Measurements from ENCODE around the gene PCIF1. TPM values are rescaled to one million over a fixed set of nuclear protein-coding genes. Genes with fewer than 3 reads are reported as not detected.
"Not testable (repeated sequence)": the region's sequence is repeated elsewhere in the genome, so short reads cannot be mapped to it uniquely, and the experiment has no call there.

PCIF1 gene
- polyA plus RNA-seq, 1 donor = 22.3 TPM

DNA sequence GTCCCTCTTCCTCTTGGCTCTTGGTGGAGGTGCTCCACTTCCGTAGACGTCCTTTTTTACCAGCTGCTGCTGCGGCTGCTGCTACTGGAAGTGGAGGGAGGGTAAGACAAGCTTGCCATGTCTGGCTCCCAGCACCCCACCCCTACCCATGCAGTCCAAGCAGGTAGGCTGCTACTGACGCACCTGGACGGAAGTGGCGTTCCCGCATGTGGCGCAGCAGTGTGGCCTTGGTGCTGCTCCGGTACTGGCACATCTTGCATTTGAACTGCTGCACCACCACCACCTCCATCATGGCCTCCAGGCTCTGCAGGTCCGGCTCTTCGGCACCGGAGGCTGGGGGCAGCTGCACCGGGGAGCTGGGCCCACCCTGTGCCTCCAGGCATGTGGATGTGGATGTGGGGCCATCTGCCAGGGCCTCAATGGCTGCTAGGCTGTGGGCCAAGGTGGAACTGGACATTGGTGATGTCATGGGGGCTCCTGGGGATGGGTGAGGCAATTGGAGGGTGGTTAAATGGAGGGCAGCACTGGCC lies 33.1 kb downstream of the PCIF1 start:
- no peak for DNase-seq (ENCODE audit: low read depth)

DNA sequence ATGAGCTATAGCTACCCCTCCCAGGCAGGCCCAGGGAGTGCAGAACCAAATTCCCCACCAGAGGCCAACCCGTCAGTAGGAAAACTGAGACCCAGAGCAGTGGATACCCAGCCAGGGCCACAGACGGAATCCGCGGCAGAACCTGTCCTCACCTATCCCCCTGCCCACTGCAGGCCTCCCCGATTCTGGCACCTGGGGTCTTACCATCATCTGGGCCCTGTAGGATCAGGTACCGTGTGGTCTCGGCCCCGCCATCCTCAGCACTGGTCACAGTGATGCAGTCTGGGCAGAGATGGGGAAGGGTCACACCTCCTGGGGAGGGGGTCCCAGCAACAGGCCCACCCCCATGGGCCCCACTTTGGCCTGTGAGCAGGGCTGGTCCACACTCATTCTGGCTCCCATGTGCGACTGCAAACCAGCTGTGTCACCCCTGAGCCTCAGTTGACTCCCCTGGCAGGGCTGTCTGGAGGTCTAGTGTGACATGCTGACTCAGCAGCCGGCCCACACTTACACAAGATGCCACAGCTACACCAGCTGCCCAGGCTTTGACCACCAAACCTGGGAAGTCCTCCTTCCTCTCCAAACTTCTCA lies 33.7 kb downstream of the PCIF1 start:
- DNase-seq (ENCODE audit: low read depth) = no peak

GRCh38 chr20:45968801-45969711 lies 34.6 kb downstream of the PCIF1 start:
- DNase-seq (ENCODE audit: low read depth) = no peak

DNA sequence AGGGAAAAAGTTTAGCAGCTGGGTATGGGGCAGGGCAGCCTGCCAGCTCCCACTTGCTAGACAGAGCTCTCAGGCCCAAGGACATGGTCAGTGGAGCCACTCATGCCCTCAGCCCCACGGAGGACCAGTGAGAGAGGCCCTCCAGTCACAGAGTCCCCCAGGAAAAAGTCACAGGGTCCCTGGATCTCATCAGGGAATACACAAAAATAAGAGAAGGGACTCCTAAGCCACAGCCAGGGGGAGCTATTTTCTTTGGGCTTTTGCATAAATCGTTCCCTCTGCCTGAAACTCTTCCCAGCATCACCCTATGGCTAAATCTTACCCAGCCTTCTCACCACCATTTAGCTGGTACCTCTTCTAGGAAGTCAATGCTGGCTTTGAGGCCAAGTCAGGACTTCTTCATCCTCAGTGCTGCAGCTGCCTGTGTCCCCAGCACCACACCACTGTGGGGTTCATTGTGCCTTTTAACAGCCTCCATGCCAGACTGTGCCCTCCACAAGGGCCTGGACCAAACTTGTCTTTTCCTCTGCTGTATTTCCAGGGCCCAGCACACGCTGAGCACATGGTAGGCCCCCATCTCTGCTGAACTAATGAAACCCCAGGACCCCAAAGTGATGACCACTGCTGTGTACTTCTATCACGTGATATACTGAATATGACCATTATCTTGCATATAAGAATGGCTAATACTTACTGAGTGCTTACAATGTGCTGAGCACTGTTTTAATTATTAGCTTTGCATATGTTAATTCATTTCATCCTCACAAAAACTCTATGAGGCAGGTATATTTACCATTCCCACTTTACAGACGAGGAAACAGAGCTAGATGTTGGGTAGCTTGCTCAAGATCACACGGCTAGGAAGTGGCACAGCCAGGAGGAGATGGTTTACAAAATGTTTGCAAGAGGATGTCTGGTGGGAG lies 35.5 kb downstream of the PCIF1 start:
- DNase-seq (ENCODE audit: low read depth) = no peak

DNA sequence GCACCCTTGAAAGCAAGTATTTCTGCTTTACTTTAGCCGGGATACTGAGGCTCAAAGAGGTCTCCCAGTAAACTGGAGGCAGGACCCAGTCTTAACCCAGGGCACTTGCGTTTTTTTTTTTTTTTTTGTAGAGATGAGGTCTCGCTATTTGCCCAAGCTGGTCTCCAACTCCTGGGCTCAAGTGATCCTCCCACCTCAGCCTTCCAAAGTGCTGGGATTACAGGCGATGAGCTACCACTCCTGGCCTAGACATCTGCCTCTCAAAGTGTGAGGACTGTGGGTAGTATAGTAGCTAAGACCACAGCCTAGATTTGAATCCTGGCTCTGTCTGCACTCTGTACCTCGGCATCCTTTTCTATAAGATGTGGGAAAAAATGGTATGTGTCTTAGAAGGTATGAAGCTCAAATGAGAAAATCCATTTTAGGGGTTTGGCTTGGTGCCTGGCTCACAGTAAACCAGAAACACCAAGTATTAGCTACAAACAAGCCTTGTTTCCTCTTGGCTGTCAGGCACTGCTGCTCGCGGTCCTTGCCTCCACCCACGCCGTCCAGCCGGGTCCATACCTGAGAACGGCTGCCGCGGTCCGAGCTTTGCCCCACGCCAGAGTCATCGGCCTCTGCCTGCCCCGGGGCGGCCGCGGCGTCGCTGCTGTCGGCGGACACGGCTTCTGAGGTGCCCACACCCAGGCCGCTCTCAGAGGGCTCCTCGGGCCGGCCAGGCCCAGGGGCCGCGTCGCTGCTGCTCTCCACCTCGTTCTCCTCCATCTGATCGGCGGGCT lies 36.4 kb downstream of the PCIF1 start:
- no peak for DNase-seq (ENCODE audit: low read depth)

- DNase-seq (ENCODE audit: low read depth) = no peak
Observed at GRCh38 chr20:45971425-45971674, 36.9 kb downstream of the PCIF1 start.

DNA sequence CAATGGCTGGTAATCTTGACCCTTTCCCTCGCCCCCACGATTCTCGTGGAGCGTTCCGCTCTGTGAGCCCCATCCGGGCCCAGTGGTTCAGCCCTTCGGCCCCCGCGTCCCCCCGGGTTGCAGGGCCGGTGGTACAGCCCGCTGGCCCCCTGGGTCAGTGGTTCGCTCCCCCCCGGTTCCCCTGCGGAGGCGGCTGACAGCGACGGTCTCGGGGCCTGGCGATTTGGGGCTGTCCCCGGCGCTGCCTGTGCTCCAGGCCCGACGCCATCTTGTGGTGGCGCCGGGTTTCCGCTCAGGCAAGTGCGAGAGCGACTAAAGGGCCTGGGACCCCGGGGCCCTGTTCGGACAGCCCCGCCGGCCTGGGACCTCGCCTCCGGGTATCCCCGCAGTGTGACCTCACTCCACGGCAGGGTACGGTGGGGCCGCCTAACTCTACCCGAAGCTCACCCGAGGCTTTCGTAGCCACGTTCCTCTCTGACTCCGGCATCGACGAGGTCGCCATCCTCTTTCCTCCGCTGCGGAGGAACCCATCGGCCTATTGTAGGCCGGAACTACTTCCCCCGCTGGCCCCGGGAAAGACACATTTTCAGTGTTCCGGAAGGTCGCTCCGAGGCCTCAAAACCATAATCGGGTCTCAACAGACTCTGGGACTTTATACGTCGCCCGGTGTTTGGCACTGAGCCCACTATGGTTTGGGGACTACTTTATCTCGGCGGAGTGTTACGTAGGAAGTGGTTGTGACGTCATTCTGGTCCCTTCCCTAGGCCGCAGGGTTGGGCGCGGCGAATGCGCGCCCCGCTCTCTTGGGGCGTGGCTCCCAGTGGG lies 37.4 kb downstream of the PCIF1 start, which contains the start of gene ZNF335:
Gene ZNF335 (minus strand): TSS at position 529 of the 825 bp plus-strand sequence. CDS start 793 bp downstream, outside the sequence.
- peak; percentile 82 for DNase-seq (ENCODE audit: low read depth)

DNA sequence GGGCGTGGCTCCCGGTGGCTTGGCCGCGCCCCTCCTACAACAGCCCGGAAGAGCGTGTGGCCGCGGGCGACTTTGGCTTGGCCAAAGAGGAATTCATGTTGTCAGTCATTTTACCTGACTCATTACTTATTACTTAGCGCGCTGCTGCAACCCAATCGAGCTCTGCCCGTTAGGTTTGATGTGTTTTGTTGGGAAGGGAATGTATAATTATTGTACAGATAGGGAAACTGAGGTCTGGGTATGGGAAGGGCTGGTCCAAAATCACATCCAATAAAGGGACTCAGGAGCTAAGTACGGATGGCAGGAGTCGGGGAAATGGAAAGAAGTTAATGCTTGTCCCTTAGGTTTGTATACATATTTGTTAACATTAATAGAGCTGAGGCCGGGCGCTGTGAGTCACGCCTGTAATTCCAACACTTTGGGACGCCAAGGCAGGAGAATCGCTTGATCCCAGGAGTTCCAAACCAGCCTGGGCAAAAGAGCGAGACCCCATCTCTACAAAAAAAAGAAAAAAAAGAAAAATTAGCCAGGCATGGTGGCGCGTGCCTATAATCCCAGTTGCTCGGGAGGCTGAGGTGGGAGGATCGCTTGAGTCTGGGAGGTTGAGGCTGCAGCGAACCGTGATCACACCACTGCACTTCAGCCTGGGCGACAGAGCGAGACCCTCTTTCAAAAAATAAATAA lies 38.2 kb downstream of the PCIF1 start:
- DNase-seq (ENCODE audit: low read depth) = no peak

- no peak for DNase-seq (ENCODE audit: low read depth)
Observed at GRCh38 chr20:45974896-45975565, 40.5 kb downstream of the PCIF1 start.

DNA sequence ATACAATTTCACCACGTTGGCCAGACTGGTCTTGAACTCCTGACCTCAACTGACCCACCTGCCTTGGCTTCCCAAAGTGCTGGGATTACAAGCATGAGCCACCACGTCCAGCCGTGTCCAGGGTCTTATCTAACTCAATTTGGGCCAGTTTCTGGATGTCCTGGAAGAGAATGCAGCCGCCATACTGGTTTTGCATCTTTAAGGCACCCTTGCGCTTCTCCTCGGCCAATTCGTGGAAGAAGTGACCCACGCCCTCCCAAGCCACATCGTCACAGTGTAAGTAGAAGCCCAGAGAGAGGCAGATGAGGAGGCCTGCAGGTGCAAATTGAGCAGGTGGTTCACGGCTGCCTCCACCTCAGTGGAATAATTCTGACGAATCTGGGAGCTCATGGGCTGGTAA lies 41.2 kb downstream of the PCIF1 start:
- no peak for DNase-seq (ENCODE audit: low read depth)

- no peak for DNase-seq (ENCODE audit: low read depth)
Observed at GRCh38 chr20:45976086-45976485, 41.6 kb downstream of the PCIF1 start.

DNA sequence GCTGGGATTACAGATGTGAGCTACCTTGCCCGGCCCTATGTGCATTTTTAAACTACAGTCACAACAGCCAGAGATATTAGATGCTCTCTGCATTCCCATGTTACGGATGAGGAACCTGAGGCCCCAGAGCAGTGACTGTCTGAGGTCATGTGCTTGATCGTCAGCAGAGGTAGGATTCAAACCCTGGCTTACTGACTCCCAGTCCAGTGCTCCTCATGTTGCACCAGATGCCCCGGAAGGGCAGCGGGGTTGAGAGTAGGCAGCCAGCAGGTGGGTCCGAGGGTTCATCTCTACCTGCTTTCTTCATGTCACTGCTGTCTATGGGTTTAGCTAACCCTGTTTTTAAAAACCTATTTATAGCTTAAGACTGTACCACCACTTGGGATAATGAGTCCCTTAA lies 46.8 kb downstream of the PCIF1 start:
- DNase-seq (ENCODE audit: low read depth) = no peak

GRCh38 chr20:45983279-45983743 lies 48.8 kb downstream of the PCIF1 start:
- no peak for DNase-seq (ENCODE audit: low read depth)

DNA sequence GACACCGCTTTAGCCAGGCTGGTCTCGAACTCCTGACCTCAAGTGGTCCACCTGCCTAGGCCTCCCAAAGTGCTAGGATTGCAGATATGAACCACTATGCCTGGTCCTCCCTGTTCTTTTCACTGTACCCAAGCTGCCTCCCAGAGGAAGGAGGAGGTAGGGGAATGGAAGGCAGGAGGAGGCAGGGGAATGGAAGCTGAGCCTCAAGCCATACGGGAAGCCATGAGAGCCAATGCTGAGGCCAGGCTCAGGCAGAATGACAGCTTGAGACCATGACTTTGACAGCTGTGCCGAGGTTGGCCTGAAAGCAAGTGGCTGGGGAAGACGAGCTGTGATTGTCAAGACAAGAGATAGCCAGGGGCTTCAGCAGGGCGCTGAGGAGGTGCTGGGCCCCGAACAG lies 51.1 kb downstream of the PCIF1 start:
- DNase-seq (ENCODE audit: low read depth) = no peak

DNA sequence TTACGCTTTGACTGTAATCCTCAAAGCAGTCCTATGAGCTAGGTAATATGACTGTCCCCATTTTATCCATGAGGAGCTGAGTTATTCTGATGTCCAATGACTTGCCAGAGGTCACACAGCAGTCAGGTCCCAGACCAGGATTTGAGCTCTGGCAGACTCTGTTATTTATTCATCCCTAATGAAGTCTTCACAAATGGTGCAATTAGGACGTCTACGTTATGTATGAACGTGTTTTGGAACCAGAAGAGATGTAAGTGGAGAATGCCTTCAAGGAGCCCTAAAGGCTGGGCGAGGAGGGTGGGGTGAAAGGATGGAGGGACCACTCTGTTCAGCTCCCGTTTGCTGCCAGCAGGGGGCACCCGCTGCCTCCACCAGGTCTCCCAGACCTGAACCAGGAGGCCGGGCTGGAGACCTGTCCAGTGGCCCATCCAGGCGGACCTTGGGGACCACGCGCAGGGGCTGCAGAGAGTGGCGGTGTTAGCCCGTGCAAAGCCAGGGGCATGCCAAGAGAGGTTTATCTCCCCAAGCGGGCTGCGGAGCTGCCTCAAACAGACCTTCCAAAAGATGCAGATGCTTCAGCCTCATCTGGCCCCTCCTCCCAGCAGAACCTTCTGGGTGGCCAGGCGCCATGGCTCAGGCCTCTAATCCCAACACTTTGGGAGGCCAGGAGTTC lies 52.8 kb downstream of the PCIF1 start:
- DNase-seq (ENCODE audit: low read depth) = no peak

DNA sequence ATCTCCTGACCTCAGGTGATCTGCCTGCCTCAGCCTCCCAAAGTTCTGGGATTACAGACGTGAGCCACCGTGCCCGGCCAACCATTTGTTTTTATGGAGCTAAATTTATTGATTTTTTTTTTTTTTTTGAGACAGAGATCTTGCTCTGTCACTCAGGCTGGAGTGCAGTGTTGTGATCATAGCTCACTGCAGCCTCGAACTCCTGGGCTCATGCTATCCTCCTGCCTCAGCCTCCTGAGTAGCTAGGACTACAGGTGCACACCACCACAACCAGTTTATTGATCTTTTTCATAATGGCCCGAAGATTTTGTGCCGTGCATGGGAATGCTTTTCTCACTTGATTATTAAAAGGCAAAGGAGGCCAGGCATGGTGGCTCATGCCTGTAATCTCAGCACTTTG lies 54.3 kb downstream of the PCIF1 start:
- DNase-seq (ENCODE audit: low read depth) = not testable (repeated sequence)

GRCh38 chr20:45991616-45992015 lies 57.1 kb downstream of the PCIF1 start:
- DNase-seq (ENCODE audit: low read depth) = no peak

GRCh38 chr20:45993197-45993951 lies 58.9 kb downstream of the PCIF1 start:
- DNase-seq (ENCODE audit: low read depth) = no peak

Data from forelimb muscle (tissue), 1 donor.